SK-N-SH treated with all-trans-retinoic acid at 6 μM for 48 hours (cell line): ENCODE measurements around the gene CAMK2N2.

Experiments
- ATAC-seq: fragments of 200-7000 bp; cut with Tn5 transposase; 3 replicates; pipeline ENCODE4 v1.9.1; 2020; ENCODE audit warnings: mild to moderate bottlenecking, moderate library complexity
- ARNTL ChIP-seq: fragments of 450-650 bp; formaldehyde crosslinking; IDR thresholded peaks from 2 replicates; pipeline ENCODE4 v1.5.0; 2020; ENCODE audit warnings: low read depth, mild to moderate bottlenecking, moderate library complexity, borderline replicate concordance
- BACH2 ChIP-seq: fragments of 250-450 bp; sonication (Bioruptor Pico); IDR thresholded peaks from 2 replicates; pipeline ENCODE4 v1.9.0; 2021; ENCODE audit warnings: mild to moderate bottlenecking, borderline replicate concordance
- CREB5 ChIP-seq: fragments of 250-450 bp; sonication (Bioruptor Pico); IDR thresholded peaks from 2 replicates; pipeline ENCODE4 v1.5.1; 2020; ENCODE audit warnings: low read depth, mild to moderate bottlenecking, moderate library complexity
- ESRRG ChIP-seq: fragments of 250-450 bp; sonication (Bioruptor Pico); IDR thresholded peaks from 2 replicates; pipeline ENCODE4 v1.6.1; 2021; ENCODE audit warnings: mild to moderate bottlenecking
- GLIS3 ChIP-seq: fragments of 250-450 bp; sonication (Bioruptor Pico); IDR thresholded peaks from 2 replicates; pipeline ENCODE4 v1.5.0; 2020; ENCODE audit warnings: mild to moderate bottlenecking, moderate library complexity
- ISL1 ChIP-seq: fragments of 250-450 bp; sonication (Bioruptor Pico); IDR thresholded peaks from 2 replicates; pipeline ENCODE4 v2.1.2; 2022; ENCODE audit warnings: mild to moderate bottlenecking, moderate library complexity
- OSR1 ChIP-seq: fragments of 250-450 bp; sonication (Bioruptor Pico); IDR thresholded peaks from 2 replicates; pipeline ENCODE4 v1.8.0; 2022; ENCODE audit warnings: moderate library complexity, mild to moderate bottlenecking, inconsistent platforms
- PPARA ChIP-seq: fragments of 250-450 bp; sonication (Bioruptor Pico); IDR thresholded peaks from 2 replicates; pipeline ENCODE4 v1.5.0; 2020; ENCODE audit warnings: mild to moderate bottlenecking, borderline replicate concordance
- RARB ChIP-seq: fragments of 250-450 bp; sonication (Bioruptor Pico); IDR thresholded peaks from 2 replicates; pipeline ENCODE4 v1.8.0; 2021; ENCODE audit warnings: mild to moderate bottlenecking, moderate library complexity
- SNAI2 ChIP-seq: fragments of 250-450 bp; sonication (Bioruptor Pico); IDR thresholded peaks from 2 replicates; pipeline ENCODE4 v1.5.0; 2020; ENCODE audit warnings: mild to moderate bottlenecking, moderate library complexity
- TCF4 ChIP-seq: fragments of 250-450 bp; sonication (Bioruptor Pico); IDR thresholded peaks from 2 replicates; pipeline ENCODE4 v1.8.0; 2021; ENCODE audit warnings: mild to moderate bottlenecking, moderate library complexity, borderline replicate concordance
- TOX ChIP-seq: fragments of 250-450 bp; sonication (Bioruptor Pico); IDR thresholded peaks from 2 replicates; pipeline ENCODE4 v1.8.0; 2021; ENCODE audit warnings: mild to moderate bottlenecking, moderate library complexity, borderline replicate concordance
- ZC3H10 ChIP-seq: fragments of 250-450 bp; sonication (Bioruptor Pico); IDR thresholded peaks from 2 replicates; pipeline ENCODE4 v1.5.1; 2021; ENCODE audit warnings: mild to moderate bottlenecking, moderate library complexity
- ZFP3 ChIP-seq: fragments of 250-450 bp; sonication (Bioruptor Pico); IDR thresholded peaks from 2 replicates; pipeline ENCODE4 v1.5.0; 2020; ENCODE audit warnings: mild to moderate bottlenecking, moderate library complexity
- ZFP30 ChIP-seq: fragments of 450-650 bp; formaldehyde crosslinking; IDR thresholded peaks from 2 replicates; pipeline ENCODE4 v1.5.0; 2022; ENCODE audit warnings: mild to moderate bottlenecking, moderate library complexity
- ZNF565 ChIP-seq: fragments of 450-650 bp; formaldehyde crosslinking; conservative IDR thresholded peaks from 2 replicates; pipeline ENCODE4 v1.5.0; 2020; ENCODE audit warnings: low read depth, mild to moderate bottlenecking, moderate library complexity
- ZNF70 ChIP-seq: fragments of 450-650 bp; formaldehyde crosslinking; IDR thresholded peaks from 2 replicates; pipeline ENCODE4 v1.5.0; 2020; ENCODE audit warnings: mild to moderate bottlenecking, moderate library complexity
- ZNF8 ChIP-seq: fragments of 450-650 bp; formaldehyde crosslinking; IDR thresholded peaks from 2 replicates; pipeline ENCODE4 v1.5.0; 2020; ENCODE audit warnings: mild to moderate bottlenecking, moderate library complexity
- TF ChIP-seq, protein P1 (sequence below): fragments of 250-450 bp; sonication (Bioruptor Pico); IDR thresholded peaks from 2 replicates; pipeline ENCODE4 v1.5.1; 2021; ENCODE audit warnings: mild to moderate bottlenecking, moderate library complexity
- TF ChIP-seq, protein P2 (sequence below): fragments of 250-450 bp; sonication (Bioruptor Pico); IDR thresholded peaks from 2 replicates; pipeline ENCODE4 v1.8.0; 2021; ENCODE audit warnings: low read depth, mild to moderate bottlenecking, moderate library complexity, borderline replicate concordance
- TF ChIP-seq, protein P3 (sequence below): fragments of 250-450 bp; sonication (Bioruptor Pico); IDR thresholded peaks from 2 replicates; pipeline ENCODE4 v1.5.0; 2020; ENCODE audit warnings: mild to moderate bottlenecking, moderate library complexity
- TF ChIP-seq, protein P4 (sequence below): fragments of 250-450 bp; sonication (Bioruptor Pico); IDR thresholded peaks from 2 replicates; pipeline ENCODE4 v1.8.0; 2020; ENCODE audit warnings: mild to moderate bottlenecking, moderate library complexity, borderline replicate concordance

CAMK2N2 gene

DNA sequence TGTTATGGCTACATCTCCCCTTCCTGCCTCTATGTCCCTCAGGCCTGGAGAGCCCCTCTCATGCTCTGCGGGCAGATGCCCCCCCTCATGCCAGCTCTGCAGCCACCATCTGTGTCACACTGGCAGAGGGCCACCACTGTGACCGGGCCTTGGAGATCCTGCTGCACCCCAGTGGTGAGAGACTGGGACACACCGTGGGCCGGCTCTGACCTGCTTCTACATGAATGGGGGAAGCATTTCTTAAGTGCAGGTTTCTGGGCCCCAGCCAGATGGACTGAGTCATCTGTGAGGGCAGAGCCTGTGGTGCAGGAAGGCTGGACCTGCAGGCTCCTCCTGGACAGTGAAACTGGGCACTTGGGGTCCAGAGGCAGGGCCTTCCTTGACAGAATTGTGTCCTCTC lies 27.1 kb downstream of the CAMK2N2 start:
- ATAC-seq, result peak; percentile 88
- TF ChIP-seq OSR1 (CRISPR knock-in tag) (no peak), PPARA (CRISPR knock-in tag) (no peak), SNAI2 (CRISPR knock-in tag) (no peak), ZFP3 (CRISPR knock-in tag) (no peak), ZNF70 (CRISPR knock-in tag) (no peak), RARB (CRISPR knock-in tag) (no peak), ZNF565 (CRISPR knock-in tag) (no peak), ZFP30 (CRISPR knock-in tag) (no peak), TCF4 (peak; percentile 52; the same call in 1 of the 2 replicates), BACH2 (no peak), TOX (CRISPR knock-in tag) (no peak)
- TF ChIP-seq, protein P1, sequence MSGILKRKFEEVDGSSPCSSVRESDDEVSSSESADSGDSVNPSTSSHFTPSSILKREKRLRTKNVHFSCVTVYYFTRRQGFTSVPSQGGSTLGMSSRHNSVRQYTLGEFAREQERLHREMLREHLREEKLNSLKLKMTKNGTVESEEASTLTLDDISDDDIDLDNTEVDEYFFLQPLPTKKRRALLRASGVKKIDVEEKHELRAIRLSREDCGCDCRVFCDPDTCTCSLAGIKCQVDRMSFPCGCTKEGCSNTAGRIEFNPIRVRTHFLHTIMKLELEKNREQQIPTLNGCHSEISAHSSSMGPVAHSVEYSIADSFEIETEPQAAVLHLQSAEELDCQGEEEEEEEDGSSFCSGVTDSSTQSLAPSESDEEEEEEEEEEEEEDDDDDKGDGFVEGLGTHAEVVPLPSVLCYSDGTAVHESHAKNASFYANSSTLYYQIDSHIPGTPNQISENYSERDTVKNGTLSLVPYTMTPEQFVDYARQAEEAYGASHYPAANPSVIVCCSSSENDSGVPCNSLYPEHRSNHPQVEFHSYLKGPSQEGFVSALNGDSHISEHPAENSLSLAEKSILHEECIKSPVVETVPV (CRISPR knock-in tag), result no peak
- TF ChIP-seq, protein P2, sequence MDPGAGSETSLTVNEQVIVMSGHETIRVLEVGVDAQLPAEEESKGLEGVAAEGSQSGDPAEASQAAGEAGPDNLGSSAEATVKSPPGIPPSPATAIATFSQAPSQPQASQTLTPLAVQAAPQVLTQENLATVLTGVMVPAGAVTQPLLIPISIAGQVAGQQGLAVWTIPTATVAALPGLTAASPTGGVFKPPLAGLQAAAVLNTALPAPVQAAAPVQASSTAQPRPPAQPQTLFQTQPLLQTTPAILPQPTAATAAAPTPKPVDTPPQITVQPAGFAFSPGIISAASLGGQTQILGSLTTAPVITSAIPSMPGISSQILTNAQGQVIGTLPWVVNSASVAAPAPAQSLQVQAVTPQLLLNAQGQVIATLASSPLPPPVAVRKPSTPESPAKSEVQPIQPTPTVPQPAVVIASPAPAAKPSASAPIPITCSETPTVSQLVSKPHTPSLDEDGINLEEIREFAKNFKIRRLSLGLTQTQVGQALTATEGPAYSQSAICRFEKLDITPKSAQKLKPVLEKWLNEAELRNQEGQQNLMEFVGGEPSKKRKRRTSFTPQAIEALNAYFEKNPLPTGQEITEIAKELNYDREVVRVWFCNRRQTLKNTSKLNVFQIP (CRISPR knock-in tag), result no peak
- TF ChIP-seq, protein P3, sequence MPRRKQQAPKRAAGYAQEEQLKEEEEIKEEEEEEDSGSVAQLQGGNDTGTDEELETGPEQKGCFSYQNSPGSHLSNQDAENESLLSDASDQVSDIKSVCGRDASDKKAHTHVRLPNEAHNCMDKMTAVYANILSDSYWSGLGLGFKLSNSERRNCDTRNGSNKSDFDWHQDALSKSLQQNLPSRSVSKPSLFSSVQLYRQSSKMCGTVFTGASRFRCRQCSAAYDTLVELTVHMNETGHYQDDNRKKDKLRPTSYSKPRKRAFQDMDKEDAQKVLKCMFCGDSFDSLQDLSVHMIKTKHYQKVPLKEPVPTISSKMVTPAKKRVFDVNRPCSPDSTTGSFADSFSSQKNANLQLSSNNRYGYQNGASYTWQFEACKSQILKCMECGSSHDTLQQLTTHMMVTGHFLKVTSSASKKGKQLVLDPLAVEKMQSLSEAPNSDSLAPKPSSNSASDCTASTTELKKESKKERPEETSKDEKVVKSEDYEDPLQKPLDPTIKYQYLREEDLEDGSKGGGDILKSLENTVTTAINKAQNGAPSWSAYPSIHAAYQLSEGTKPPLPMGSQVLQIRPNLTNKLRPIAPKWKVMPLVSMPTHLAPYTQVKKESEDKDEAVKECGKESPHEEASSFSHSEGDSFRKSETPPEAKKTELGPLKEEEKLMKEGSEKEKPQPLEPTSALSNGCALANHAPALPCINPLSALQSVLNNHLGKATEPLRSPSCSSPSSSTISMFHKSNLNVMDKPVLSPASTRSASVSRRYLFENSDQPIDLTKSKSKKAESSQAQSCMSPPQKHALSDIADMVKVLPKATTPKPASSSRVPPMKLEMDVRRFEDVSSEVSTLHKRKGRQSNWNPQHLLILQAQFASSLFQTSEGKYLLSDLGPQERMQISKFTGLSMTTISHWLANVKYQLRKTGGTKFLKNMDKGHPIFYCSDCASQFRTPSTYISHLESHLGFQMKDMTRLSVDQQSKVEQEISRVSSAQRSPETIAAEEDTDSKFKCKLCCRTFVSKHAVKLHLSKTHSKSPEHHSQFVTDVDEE (CRISPR knock-in tag), result no peak
- TF ChIP-seq, protein P4, sequence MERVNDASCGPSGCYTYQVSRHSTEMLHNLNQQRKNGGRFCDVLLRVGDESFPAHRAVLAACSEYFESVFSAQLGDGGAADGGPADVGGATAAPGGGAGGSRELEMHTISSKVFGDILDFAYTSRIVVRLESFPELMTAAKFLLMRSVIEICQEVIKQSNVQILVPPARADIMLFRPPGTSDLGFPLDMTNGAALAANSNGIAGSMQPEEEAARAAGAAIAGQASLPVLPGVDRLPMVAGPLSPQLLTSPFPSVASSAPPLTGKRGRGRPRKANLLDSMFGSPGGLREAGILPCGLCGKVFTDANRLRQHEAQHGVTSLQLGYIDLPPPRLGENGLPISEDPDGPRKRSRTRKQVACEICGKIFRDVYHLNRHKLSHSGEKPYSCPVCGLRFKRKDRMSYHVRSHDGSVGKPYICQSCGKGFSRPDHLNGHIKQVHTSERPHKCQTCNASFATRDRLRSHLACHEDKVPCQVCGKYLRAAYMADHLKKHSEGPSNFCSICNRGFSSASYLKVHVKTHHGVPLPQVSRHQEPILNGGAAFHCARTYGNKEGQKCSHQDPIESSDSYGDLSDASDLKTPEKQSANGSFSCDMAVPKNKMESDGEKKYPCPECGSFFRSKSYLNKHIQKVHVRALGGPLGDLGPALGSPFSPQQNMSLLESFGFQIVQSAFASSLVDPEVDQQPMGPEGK, result 0 out of 2 replicates have a peak, but pooled peaks have one; percentile 22

DNA sequence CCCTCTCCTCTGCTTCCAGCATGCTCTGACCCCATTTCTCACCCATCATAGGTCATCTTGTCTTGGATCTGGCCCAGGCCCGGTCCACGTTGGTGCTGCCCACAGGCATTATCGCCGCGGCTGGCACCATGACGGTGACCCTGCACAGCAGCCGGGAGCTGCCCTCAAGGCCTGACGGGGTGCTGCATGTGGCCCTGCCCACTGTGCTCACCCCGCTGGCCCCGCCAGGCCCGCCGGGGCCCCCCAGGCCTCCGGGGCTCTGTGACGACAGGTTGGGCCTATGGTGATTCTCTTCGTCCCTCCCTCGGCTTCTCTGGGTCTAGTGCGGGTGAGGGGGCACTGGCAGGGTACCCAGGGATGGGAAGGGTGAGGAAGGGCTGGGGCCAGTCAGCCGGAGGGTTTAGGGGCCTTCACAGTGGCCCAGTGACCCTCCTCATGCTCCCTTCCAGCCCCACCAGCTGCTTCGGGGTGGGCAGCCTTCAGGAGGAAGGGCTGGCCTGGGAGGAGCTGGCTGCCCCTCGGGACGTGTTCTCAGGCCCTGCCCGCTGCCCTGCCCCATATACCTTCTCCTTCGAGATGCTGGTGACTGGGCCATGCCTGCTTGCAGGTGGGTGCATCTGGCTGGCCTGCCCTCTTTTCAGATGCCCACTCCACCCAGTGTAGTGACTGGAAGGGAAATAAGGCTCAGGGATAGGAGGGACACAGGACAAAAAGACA lies 28.1 kb downstream of the CAMK2N2 start:
- TF ChIP-seq, protein P1 (CRISPR knock-in tag), result no peak
- TF ChIP-seq ZC3H10 (no peak), TCF4 (no peak), ISL1 (no peak), PPARA (CRISPR knock-in tag) (no peak), RARB (CRISPR knock-in tag) (no peak), TOX (CRISPR knock-in tag) (no peak), ZNF565 (CRISPR knock-in tag) (no peak), GLIS3 (CRISPR knock-in tag) (no peak), SNAI2 (CRISPR knock-in tag) (no peak), ESRRG (no peak), ZNF8 (CRISPR knock-in tag) (no peak), OSR1 (CRISPR knock-in tag) (no peak), CREB5 (CRISPR knock-in tag) (no peak), ARNTL (CRISPR knock-in tag) (no peak)
- TF ChIP-seq, protein P3 (CRISPR knock-in tag), result no peak
- TF ChIP-seq, protein P4, result no peak
- no peak for ATAC-seq
